ENCODE data around the gene MT1B.
A peak's percentile ranks its signal among the peaks of the same experiment; 100 is the strongest.

Gene MT1B

DNA sequence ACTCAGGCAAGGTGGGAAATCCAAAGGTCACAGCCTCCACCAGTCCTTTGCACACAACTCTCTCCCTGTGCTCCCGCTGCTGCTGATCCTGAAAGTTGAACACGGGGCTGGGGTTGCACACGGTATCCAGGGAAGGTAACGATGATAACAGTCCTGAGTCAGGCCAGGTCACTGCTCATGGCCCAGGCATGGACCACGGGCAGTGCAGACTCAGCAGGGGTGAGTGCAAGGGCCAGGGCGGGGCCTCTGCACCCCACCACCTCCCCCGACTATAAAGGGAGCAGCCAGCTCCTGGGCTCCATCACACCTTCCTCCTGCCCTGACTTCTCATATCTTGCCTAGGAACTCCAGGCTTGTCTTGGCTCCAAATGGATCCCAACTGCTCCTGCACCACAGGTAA is at the start of gene MT1B:
TSS of gene MT1B (plus strand) at position 301 of the 400 bp plus-strand sequence. CDS start at position 369, 68 bp downstream.
- Mint-ChIP-seq H3K36me3 (ENCODE audit: low read depth) (no peaks in the 10 kb centered on the region), H3K27ac (no peak within 1 kb of the TSS)

DNA sequence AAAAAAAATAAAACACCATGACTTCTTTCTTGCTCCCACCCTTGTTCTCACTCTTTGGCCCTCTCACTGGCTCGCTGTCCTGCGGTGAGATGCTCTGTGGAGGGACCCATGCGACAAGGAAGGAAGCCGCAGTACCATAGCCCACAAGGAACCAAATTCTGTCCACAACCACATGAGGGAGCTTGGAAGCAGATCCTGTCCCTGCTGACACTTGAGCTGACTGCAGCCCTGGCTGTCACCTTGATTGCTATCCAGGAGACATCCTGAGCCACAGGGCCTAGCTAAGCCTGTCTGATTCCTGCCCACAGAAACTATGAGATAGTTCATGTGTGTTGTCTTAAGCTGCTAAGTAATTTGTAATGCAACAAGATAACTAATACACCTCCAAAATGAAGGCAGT is 48.1 kb upstream of the MT1B start:
- Mint-ChIP-seq H3K36me3 (ENCODE audit: low read depth) (no peaks in the 10 kb centered on the region), H3K4me1 (peaks cover 32% of the 10 kb centered on the region), H3K27ac (no peak overlapping the region), H3K9me3 (no peaks in the 10 kb centered on the region), H3K27me3 (ENCODE audit: low read depth, poor library complexity) (peaks cover 60% of the 10 kb centered on the region), H3K4me3 (no peak overlapping the region)
- TF ChIP-seq, protein P1, sequence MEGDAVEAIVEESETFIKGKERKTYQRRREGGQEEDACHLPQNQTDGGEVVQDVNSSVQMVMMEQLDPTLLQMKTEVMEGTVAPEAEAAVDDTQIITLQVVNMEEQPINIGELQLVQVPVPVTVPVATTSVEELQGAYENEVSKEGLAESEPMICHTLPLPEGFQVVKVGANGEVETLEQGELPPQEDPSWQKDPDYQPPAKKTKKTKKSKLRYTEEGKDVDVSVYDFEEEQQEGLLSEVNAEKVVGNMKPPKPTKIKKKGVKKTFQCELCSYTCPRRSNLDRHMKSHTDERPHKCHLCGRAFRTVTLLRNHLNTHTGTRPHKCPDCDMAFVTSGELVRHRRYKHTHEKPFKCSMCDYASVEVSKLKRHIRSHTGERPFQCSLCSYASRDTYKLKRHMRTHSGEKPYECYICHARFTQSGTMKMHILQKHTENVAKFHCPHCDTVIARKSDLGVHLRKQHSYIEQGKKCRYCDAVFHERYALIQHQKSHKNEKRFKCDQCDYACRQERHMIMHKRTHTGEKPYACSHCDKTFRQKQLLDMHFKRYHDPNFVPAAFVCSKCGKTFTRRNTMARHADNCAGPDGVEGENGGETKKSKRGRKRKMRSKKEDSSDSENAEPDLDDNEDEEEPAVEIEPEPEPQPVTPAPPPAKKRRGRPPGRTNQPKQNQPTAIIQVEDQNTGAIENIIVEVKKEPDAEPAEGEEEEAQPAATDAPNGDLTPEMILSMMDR (IDR thresholded peaks at IDR 0.05) = peak; percentile 32
- DNase-seq = no peak

More for the DNA sequence above, at the start of gene MT1B:
- DNase-seq = no peak
- TF ChIP-seq, protein P1 (IDR thresholded peaks at IDR 0.05) = no peak
- Mint-ChIP-seq H3K27me3 (ENCODE audit: low read depth, poor library complexity) (peaks cover 100% of the 10 kb centered on the region), H3K4me1 (no peaks in the 10 kb centered on the region), H3K9me3 (no peaks in the 10 kb centered on the region), H3K4me3 (no peak within 1 kb of the TSS)

DNA sequence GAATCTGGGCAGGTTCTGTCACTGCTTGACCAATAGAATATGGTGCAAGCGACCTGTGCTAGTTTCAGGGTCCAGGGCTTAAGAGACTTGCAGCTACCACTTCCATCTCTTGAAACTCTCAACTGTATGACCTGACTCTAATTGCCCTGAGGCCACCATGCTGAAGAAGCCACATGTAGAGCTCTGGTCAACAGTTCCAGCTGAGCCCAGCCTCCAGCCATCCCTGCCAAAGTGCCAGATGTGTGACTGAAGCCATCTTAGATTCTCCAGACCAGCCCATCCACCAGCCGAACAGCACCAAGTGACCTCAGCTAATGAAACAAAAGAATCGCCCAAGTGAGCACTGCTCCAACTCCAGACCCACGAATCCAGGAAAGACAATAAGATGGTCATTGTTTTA is 46.7 kb upstream of the MT1B start:
- Mint-ChIP-seq H3K36me3 (ENCODE audit: low read depth) (no peaks in the 10 kb centered on the region), H3K4me3 (no peak overlapping the region)
- TF ChIP-seq, protein P1 (IDR thresholded peaks at IDR 0.05) = no peak

DNA sequence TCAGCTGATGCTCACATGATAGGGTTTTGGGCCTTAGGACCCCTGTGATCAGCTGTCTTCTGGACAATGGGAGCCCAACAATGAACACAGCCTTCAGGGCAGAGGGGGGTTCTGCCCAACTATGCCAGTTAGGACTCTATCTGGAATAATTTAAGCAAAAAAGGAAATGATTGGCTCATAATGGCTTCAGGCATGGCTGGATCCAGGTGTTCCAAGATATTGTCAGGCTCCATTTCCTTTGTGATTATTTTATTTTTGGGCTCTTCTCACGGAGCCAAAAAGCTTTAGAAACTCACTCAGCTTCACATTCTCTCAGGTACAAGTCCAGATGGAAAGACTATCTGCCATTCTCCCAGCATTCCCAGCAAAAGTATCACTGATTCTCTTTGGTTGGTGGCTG is 46.2 kb upstream of the MT1B start:
- no peaks in the 10 kb centered on the region for H3K9me3 Mint-ChIP-seq
- H3K4me3 Mint-ChIP-seq = no peak overlapping the region
- TF ChIP-seq, protein P1 (IDR thresholded peaks at IDR 0.05) = no peak
- peaks cover 51% of the 10 kb centered on the region for H3K4me1 Mint-ChIP-seq
- no peaks in the 10 kb centered on the region for H3K36me3 Mint-ChIP-seq (ENCODE audit: low read depth)
- H3K27ac Mint-ChIP-seq = no peak overlapping the region
- DNase-seq = no peak
- peaks cover 64% of the 10 kb centered on the region for H3K27me3 Mint-ChIP-seq (ENCODE audit: low read depth, poor library complexity)

More for the DNA sequence above, 46.7 kb upstream of the MT1B start:
- H3K4me1 Mint-ChIP-seq = peaks cover 46% of the 10 kb centered on the region
- no peak for DNase-seq
- peaks cover 69% of the 10 kb centered on the region for H3K27me3 Mint-ChIP-seq (ENCODE audit: low read depth, poor library complexity)
- no peaks in the 10 kb centered on the region for H3K9me3 Mint-ChIP-seq
- H3K27ac Mint-ChIP-seq = no peak overlapping the region

DNA sequence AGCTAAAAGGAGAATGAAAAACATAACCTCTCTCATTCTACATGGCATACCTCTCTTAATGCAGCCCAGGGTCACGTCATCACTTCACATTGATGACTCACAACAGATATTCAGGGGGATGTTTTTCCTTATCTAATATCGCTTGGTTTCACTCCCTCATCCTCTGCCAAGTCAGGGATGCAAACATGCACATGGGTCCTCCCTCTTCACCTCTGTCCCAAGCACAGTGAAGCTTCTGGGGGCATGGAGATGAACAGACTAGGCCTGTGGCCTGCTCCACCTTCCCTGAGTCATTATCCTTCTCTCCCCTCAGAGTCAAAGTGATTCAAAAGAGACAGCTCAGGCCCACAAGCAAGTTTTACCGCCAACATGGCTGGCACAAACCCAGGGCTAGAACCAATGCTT is 45.6 kb upstream of the MT1B start:
- Mint-ChIP-seq H3K36me3 (ENCODE audit: low read depth) (no peaks in the 10 kb centered on the region), H3K27ac (no peak overlapping the region), H3K9me3 (no peaks in the 10 kb centered on the region), H3K4me3 (no peak overlapping the region), H3K4me1 (peaks cover 57% of the 10 kb centered on the region), H3K27me3 (ENCODE audit: low read depth, poor library complexity) (peaks cover 63% of the 10 kb centered on the region)
- TF ChIP-seq, protein P1 (IDR thresholded peaks at IDR 0.05) = no peak
- no peak for DNase-seq

DNA sequence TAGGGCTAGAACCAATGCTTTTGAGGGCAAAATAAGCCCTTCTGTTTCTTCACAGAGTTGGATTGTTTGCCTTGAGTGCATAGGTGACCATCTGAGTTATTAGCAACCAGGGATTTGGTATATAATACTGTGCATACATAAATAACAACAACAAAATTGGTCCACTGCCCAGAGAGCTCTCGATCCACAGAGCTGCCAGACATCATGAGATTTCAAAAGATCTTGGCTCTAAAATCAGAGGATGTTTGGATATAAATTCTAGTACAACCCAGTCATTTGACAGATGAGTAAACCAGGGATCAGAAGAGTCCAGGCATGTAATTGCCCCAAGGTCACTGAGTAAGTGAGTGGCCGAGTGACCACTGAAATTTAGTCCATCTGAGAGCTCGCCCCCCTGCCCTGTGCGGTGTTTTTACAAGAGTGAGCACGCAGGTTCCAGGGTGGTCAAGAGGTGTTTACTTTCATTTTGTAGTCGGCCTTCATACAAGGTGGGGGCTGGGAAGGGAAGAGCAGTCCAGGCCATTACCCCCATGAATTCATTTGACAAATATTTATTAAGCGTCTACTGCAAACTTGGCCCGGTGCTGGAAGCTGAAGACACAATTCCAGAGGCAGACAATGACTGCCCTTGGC is 45.1 kb upstream of the MT1B start:
- Mint-ChIP-seq H3K4me1 (peaks cover 62% of the 10 kb centered on the region), H3K9me3 (no peaks in the 10 kb centered on the region), H3K4me3 (peak overlapping the region; percentile 11), H3K36me3 (ENCODE audit: low read depth) (no peaks in the 10 kb centered on the region), H3K27me3 (ENCODE audit: low read depth, poor library complexity) (peaks cover 61% of the 10 kb centered on the region), H3K27ac (peak overlapping the region; percentile 81)
- no peak for DNase-seq
- TF ChIP-seq, protein P1 (IDR thresholded peaks at IDR 0.05) = no peak
